Transverse colon (tissue), 4 donors: ENCODE results near the gene STAT2. TPM values are rescaled to one million over a fixed set of nuclear protein-coding genes. Genes with fewer than 3 reads are reported as not detected.
"Not testable (repeated sequence)": the region's sequence is repeated elsewhere in the genome, so short reads cannot be mapped to it uniquely, and the experiment has no call there.

ENCODE experiments used
- DNase-seq: peaks from one replicate; pipeline ENCODE4 v3.0.0-alpha.2; 2019
- H3K27ac ChIP-seq, 4 donors: fragments of 200-600 bp; sonication (generic); 2 replicates each; pipeline ENCODE4 v1.5.1; 2016 to 2018; ENCODE audit warnings: inconsistent platforms in 4 of 4
- H3K27me3 ChIP-seq: fragments of 200-600 bp; sonication (generic); 2 replicates; pipeline ENCODE4 v1.5.1; 2017; ENCODE audit warnings: inconsistent platforms
- H3K36me3 ChIP-seq, 4 donors: fragments of 200-600 bp; sonication (generic); 2 replicates each; pipeline ENCODE4 v1.5.1; 2017 to 2019; ENCODE audit warnings: inconsistent platforms in 4 of 4
- H3K4me1 ChIP-seq, 4 donors: fragments of 200-600 bp; sonication (generic); 2 replicates each; pipeline ENCODE4 v1.5.1; 2017 to 2020; ENCODE audit warnings: inconsistent platforms in 4 of 4
- H3K4me3 ChIP-seq, 4 donors: fragments of 200-600 bp; sonication (generic); 1 replicate in 1 of 4; 2 replicates in 3 of 4; pipeline versions ENCODE4 v1.5.1 to v1.6.1; 2017 to 2019; ENCODE audit warnings: inconsistent platforms in 4 of 4
- H3K9me3 ChIP-seq, 2 donors: fragments of 200-600 bp; sonication (generic); 2 replicates each; pipeline ENCODE4 v1.5.1; 2017 to 2019; ENCODE audit warnings: inconsistent platforms in 2 of 2
- CTCF ChIP-seq, 5 experiments: fragments of 200-600 bp in 3 of 5; fragments of 450-650 bp in 2 of 5; sonication (generic) in 3 of 5; IDR thresholded peaks; 1 replicate in 2 of 5; 2 replicates in 3 of 5; pipeline ENCODE4 v1.5.1; 2016 to 2017; ENCODE audit warnings: antibody characterized with exemption in 5 of 5, inconsistent platforms in 3 of 5, mild to moderate bottlenecking in 2 of 5, moderate library complexity in 1 of 5
- EP300 ChIP-seq: sonication (generic); formaldehyde crosslinking; IDR thresholded peaks from one replicate; pipeline ENCODE4 v1.6.1; 2017; ENCODE audit warnings: antibody characterized with exemption, low read depth
- POLR2A ChIP-seq: fragments of 450-650 bp; IDR thresholded peaks from one replicate; pipeline ENCODE4 v1.6.1; 2016; ENCODE audit warnings: antibody characterized with exemption, mild to moderate bottlenecking, moderate library complexity
- POLR2AphosphoS5 ChIP-seq, 3 donors: sonication (generic); formaldehyde crosslinking; IDR thresholded peaks; one replicate each; pipeline ENCODE4 v1.6.1; 2016; ENCODE audit warnings: antibody characterized with exemption in 3 of 3
- WGBS, 2 donors: methylation state at CpG; one replicate each; pipeline ENCODE4 v1.1.5; 2018; ENCODE audit warnings: low coverage in 1 of 2; 5-methylcytosine and 5-hydroxymethylcytosine counted together
- in situ Hi-C, 4 donors: fragments of 200-750 bp; cut with MboI; loops; one replicate each; pipeline versions ENCODE4 v1.15.0 to v1.15.1; 2017; ENCODE audit warnings: low sequenced_read_pairs in 3 of 4, low pct_ligation_motif_present in 1 of 4, low pct_unique_long_range_greater_than_20kb in 1 of 4
- intact Hi-C: fragments of 100-400 bp; cut with DNase I; formaldehyde crosslinking; loops from one replicate; pipeline ENCODE4 v1.15.1; 2023; ENCODE audit warnings: low total_unique reads
- total RNA-seq, 4 donors: library from RNA; depleted of rRNA; stranded (reverse); fragments of >200 nt; gene quantifications; one replicate each; pipeline ENCODE4 v1.1.0, GENCODE V29; 2016

The STAT2 gene
- total RNA-seq, 4 donors from 2014 or later: 85.6 to 192 (median 115) TPM

GRCh38 chr12:56336361-56337167 lies 23.3 kb downstream of the STAT2 start:
- 76 to 90% methylated on average over 7 to 9 of the region's 9 CpGs for WGBS, 2 donors
- peaks cover 0 to 11% (median 3%) of the 10 kb centered on the region in 4 donors for H3K4me1 ChIP-seq
- H3K4me3 ChIP-seq: no peak overlapping the region
- H3K27ac ChIP-seq: no peak overlapping the region
- H3K27me3 ChIP-seq: no peaks in the 10 kb centered on the region
- no peaks in the 10 kb centered on the region for H3K36me3 ChIP-seq
- intact Hi-C loops (no loop called here), in situ Hi-C loops (loop anchor here in 1 of 4 donors (25.0 kb wide), 1 partner anchor 126 kb away; the partner anchor contains the start of genes MIP and SPRYD4)
- TF ChIP-seq POLR2A: no peak
- no peak for TF ChIP-seq EP300
- TF ChIP-seq CTCF (IDR thresholded peaks at IDR 0.05): no peak
- no peak for TF ChIP-seq POLR2AphosphoS5 (IDR thresholded peaks at IDR 0.05)
- no peaks in the 10 kb centered on the region for H3K9me3 ChIP-seq
- peak; percentile 17 for DNase-seq

GRCh38 chr12:56335527-56335926 lies 24.4 kb downstream of the STAT2 start:
- in situ Hi-C loops: loop anchor here in 1 of 4 donors (25.0 kb wide), 1 partner anchor 127 kb away; the partner anchor contains the start of genes MIP and SPRYD4
- intact Hi-C loops, DNase-seq, H3K9me3 ChIP-seq, H3K27me3 ChIP-seq, H3K27ac ChIP-seq, H3K4me3 ChIP-seq, H3K36me3 ChIP-seq: not testable (repeated sequence)
- H3K4me1 ChIP-seq: peaks cover 0 to 11% (median 3%) of the 10 kb centered on the region in 4 donors
- 96 to 100% methylated on average over 2 to 8 of the region's 8 CpGs for WGBS, 2 donors

GRCh38 chr12:56334490-56334793 lies 25.5 kb downstream of the STAT2 start:
- Histone ChIP-seq H3K36me3 (no peaks in the 10 kb centered on the region), H3K4me3 (peak overlapping the region; percentile 26 to 73 (median 52)), H3K27me3 (no peaks in the 10 kb centered on the region), H3K4me1 (peaks cover 0 to 11% (median 3%) of the 10 kb centered on the region in 4 donors), H3K9me3 (no peaks in the 10 kb centered on the region), H3K27ac (peak overlapping the region; percentile 88 to 96 (median 94))
- DNase-seq: no peak
- WGBS, 2 donors: 7 to 20% methylated on average over 1 to 6 of the region's 6 CpGs
- in situ Hi-C loops (loop anchor here in 1 of 4 donors (25.0 kb wide), 1 partner anchor 128 kb away; the partner anchor contains the start of genes MIP and SPRYD4), intact Hi-C loops (no loop called here)
- no peak for TF ChIP-seq EP300
- TF ChIP-seq POLR2A: no peak
- no peak for TF ChIP-seq POLR2AphosphoS5 (IDR thresholded peaks at IDR 0.05)
- TF ChIP-seq CTCF (IDR thresholded peaks at IDR 0.05): no peak

GRCh38 chr12:56333679-56334489 lies 26.0 kb downstream of the STAT2 start, which contains the start of gene PAN2:
TSS of gene PAN2 (minus strand) at chr12:56334000. CDS start at chr12:56333094, 906 bp downstream.
- Histone ChIP-seq H3K27me3 (no peaks in the 10 kb centered on the region), H3K4me1 (peaks cover 0 to 11% (median 3%) of the 10 kb centered on the region in 4 donors), H3K9me3 (no peaks in the 10 kb centered on the region), H3K36me3 (no peaks in the 10 kb centered on the region), H3K27ac (peak within 1 kb of the TSS; percentile 88 to 96 (median 94)), H3K4me3 (peak within 1 kb of the TSS; percentile 45 to 73 (median 52))
- TF ChIP-seq EP300 (no peak), POLR2AphosphoS5 (IDR thresholded peaks at IDR 0.05) (peak; percentile 78 to 85 (median 82)), POLR2A (peak; percentile 64), CTCF (IDR thresholded peaks at IDR 0.05) (peak; percentile 53 to 75 (median 65))
- DNase-seq: peak; percentile 96
- intact Hi-C loops: no loop called here
- in situ Hi-C loops: loop anchor here in 1 of 4 donors (25.0 kb wide), 1 partner anchor 128 kb away; the partner anchor contains the start of genes MIP and SPRYD4
- 1% methylated on average over 27 to 45 of the region's 45 CpGs for WGBS, 2 donors
